ENCODE results near the gene MED13L.

MED13L gene

DNA sequence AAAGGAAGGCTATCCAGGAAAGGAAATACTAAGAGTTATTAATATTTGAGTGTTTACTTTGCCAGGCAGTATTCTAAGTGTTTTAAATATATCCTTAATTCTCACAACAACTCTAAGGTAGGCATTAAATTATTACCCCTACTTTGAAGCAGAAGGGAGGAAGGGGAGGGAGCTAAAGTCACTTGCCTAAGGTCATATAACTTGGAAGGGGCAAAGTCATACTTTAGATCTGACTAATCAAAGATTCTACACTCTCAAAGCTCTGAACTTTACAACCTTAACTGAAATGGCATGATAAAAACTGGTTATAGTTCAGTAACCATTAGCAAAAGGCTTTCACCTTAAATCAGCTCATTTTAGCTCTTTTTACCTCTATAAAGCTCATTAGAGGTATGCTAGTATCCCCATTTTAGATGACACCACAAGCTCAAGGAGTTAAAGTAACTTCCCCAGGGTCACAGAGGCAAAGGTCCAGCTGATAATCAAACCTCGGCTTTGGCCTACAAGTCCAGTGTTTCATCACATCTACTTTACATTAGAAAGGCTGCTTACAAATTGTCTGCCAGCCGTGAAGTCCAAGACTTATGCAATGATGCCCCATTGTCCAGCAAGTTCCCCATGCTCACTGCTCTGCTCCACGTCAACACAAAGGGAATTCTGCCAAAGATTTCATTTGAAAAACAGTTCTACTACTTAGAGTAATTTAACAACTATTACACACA lies 223.9 kb downstream of the MED13L start:
- no peak overlapping the region for H3K4me3 ChIP-seq (ENCODE audit: low read depth, low read length)
- no peak for DNase-seq (ENCODE audit: low read depth)
- TF ChIP-seq, protein P1, sequence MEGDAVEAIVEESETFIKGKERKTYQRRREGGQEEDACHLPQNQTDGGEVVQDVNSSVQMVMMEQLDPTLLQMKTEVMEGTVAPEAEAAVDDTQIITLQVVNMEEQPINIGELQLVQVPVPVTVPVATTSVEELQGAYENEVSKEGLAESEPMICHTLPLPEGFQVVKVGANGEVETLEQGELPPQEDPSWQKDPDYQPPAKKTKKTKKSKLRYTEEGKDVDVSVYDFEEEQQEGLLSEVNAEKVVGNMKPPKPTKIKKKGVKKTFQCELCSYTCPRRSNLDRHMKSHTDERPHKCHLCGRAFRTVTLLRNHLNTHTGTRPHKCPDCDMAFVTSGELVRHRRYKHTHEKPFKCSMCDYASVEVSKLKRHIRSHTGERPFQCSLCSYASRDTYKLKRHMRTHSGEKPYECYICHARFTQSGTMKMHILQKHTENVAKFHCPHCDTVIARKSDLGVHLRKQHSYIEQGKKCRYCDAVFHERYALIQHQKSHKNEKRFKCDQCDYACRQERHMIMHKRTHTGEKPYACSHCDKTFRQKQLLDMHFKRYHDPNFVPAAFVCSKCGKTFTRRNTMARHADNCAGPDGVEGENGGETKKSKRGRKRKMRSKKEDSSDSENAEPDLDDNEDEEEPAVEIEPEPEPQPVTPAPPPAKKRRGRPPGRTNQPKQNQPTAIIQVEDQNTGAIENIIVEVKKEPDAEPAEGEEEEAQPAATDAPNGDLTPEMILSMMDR (IDR thresholded peaks at IDR 0.05; ENCODE audit: low read depth, low read length, missing control alignments) = no peak

DNA sequence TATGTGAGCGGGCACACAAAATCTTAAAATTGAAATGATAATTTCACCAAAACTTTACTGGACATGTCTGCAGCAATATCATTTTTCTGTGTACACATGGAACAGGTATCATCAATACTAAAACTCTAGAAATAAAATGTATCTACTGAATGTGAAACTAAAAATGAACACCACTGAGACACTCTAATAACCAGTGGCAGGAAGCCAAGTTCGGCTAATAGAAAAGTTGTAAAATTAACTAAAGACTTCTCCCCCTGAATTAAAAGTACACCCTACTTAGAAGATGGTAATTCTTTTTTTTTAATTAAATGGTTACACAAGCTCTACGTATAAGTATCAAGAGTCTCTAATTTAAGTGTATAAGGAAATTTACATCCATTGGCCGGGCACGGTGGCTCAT lies 227.2 kb downstream of the MED13L start:
- no peak overlapping the region for H3K4me3 ChIP-seq (ENCODE audit: low read depth, low read length)
- TF ChIP-seq, protein P1 (IDR thresholded peaks at IDR 0.05; ENCODE audit: low read depth, low read length, missing control alignments) = no peak
- DNase-seq (ENCODE audit: low read depth) = no peak

DNA sequence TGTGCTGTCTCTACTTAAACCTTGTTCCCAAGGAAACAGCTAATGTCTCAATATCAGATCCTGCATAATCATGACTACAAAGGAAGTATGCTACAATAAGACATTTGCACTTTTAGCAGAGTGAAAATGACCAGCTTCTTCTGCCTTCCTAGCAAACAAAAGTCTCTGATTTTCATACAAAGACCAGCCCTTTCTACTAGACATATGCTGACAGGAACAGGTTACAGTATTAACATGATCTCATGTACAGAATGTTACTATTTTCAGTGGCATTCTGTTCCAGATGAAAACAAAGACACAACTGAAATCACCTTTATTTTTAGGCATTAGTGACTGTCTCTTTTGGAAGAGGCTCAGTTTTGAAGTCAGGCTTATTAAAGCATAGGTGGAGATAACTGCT lies 228.6 kb downstream of the MED13L start:
- no peak for DNase-seq (ENCODE audit: low read depth)
- TF ChIP-seq, protein P1 (IDR thresholded peaks at IDR 0.05; ENCODE audit: low read depth, low read length, missing control alignments) = no peak
- H3K4me3 ChIP-seq (ENCODE audit: low read depth, low read length) = no peak overlapping the region

DNA sequence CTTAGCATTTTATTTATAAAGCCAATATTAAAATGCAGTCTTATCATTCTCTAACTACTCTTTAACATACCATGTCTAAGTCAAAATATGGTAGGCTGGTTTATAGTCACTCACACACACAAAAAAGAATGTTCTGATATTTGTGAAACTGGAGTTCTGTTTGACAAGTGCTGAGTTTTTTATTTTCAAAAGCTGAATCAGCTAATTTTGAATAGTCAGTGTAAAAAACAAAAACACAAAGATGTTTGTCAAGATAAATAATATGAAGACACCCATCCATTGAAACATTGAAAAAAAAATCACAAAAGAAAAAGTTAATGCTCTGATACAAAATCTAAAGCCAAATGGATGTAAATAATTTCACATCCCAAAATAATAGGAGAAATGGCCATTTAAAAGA lies 231.5 kb downstream of the MED13L start:
- DNase-seq (ENCODE audit: low read depth) = no peak
- TF ChIP-seq, protein P1 (IDR thresholded peaks at IDR 0.05; ENCODE audit: low read depth, low read length, missing control alignments) = no peak
- no peak overlapping the region for H3K4me3 ChIP-seq (ENCODE audit: low read depth, low read length)

DNA sequence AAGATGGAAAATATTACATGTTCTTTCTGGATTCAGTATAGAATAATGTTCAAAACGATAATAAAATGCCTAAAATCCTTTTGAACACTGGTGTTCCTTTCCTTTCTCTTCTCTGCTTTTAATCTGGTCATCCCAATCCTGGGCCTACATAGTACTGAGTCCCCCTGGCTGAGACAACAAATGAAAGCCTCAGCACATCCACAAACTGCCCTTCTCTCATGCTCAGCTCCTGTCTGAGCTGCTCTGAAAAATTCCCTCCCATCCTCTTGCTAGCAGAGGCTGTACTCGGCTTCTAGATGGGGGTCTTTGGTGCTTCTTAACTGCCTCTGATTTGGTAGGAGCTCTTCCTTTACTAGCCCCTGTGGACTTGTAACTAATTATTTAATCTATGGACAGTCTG lies 232.3 kb downstream of the MED13L start:
- TF ChIP-seq, protein P1 (IDR thresholded peaks at IDR 0.05; ENCODE audit: low read depth, low read length, missing control alignments) = no peak
- DNase-seq (ENCODE audit: low read depth) = no peak
- no peak overlapping the region for H3K4me3 ChIP-seq (ENCODE audit: low read depth, low read length)

DNA sequence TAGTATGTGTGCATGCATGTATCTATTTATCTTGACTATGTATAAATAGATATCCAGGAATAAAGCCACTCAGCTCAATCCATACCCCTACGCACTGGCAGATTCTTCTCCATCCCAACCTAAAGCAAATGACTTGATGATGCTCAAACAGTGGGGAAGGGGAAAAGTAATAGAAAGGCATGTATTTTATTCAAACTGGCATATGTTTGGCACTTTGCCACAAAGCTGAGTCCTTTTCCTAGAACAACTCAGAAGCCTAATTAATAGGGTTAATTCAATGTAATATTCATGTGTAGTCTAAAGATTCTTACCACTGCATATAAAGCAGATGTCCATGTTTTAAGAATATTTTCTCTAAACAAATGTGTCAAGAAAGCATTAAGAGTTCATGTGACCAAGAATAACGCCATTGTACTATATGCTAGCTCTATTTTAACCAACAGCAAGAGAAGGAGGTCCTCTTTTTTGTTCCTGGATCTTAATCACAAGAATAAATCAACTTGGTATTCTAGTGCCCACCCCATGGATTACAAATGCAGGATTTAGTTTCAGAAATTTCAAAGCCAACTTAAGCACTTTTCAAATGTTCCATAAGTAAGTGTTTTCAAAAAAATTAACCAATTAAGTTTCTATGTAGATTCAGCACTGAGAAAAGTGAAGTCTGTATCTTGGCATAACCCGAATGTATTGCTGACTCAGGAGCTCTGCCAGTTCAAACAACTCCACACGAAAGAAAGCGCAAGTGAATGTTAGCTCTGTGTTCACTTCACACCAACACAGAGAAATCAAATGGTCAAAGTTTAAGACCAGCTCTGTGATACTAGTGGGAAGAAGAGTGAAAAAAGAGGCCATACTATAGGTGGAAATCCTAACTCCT lies 233.6 kb downstream of the MED13L start:
- no peak for DNase-seq (ENCODE audit: low read depth)
- TF ChIP-seq, protein P1 (IDR thresholded peaks at IDR 0.05; ENCODE audit: low read depth, low read length, missing control alignments) = no peak
- no peak overlapping the region for H3K4me3 ChIP-seq (ENCODE audit: low read depth, low read length)

Measured in GM12864 (cell line).